ENCODE results near the gene ATL3.

DNA sequence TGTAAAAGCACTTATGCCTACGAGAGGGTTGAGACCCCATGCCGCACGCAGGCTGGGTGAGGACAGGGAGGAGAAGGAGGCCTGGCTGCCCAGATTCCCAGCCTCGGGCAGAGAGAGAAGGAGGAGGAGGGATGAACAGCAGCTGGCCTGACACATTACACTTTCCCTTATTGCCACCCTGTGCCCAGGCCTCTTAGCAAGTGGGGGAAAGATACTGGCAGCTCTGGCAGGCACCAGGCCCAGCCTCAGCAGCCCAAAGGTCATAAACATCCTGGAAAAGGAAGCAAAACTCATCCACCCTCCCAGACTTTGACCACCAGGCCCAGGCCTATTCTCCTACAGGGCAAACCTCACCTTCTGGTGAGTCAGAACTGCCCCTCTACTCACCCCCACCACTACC, 61.6 kb downstream of the ATL3 start:
- TF ChIP-seq, protein P1, sequence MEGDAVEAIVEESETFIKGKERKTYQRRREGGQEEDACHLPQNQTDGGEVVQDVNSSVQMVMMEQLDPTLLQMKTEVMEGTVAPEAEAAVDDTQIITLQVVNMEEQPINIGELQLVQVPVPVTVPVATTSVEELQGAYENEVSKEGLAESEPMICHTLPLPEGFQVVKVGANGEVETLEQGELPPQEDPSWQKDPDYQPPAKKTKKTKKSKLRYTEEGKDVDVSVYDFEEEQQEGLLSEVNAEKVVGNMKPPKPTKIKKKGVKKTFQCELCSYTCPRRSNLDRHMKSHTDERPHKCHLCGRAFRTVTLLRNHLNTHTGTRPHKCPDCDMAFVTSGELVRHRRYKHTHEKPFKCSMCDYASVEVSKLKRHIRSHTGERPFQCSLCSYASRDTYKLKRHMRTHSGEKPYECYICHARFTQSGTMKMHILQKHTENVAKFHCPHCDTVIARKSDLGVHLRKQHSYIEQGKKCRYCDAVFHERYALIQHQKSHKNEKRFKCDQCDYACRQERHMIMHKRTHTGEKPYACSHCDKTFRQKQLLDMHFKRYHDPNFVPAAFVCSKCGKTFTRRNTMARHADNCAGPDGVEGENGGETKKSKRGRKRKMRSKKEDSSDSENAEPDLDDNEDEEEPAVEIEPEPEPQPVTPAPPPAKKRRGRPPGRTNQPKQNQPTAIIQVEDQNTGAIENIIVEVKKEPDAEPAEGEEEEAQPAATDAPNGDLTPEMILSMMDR (IDR thresholded peaks at IDR 0.05; ENCODE audit: poor library complexity, severe bottlenecking) = no peak
- TF ChIP-seq SMC3 (conservative IDR thresholded peaks at IDR 0.05; ENCODE audit: poor library complexity) (no peak), EP300 (conservative IDR thresholded peaks at IDR 0.05; ENCODE audit: poor library complexity, severe bottlenecking) (no peak), POLR2AphosphoS5 (IDR thresholded peaks at IDR 0.05) (no peak)

Measured in neural cell (in vitro differentiated cells).